HG02884 (cell line): Measurements from ENCODE around the gene IFT80.
"Not testable (repeated sequence)": the region's sequence is repeated elsewhere in the genome, so short reads cannot be mapped to it uniquely, and the experiment has no call there.

Experiments used
- ATAC-seq: cut with Tn5 transposase; IDR thresholded peaks from one replicate; pipeline ENCODE4 v1.9.1; 2021; ENCODE audit warnings: mild to moderate bottlenecking, moderate library complexity; ENCODE audit not compliant: unreplicated experiment

Gene IFT80

GRCh38 chr3:160280836-160281235 lies 118.2 kb downstream of the IFT80 start:
- ATAC-seq = no peak

GRCh38 chr3:160279657-160280056 lies 119.4 kb downstream of the IFT80 start:
- no peak for ATAC-seq

GRCh38 chr3:160278210-160278609 lies 120.8 kb downstream of the IFT80 start:
- no peak for ATAC-seq

GRCh38 chr3:160265088-160265487 lies 133.9 kb downstream of the IFT80 start:
- ATAC-seq = no peak

GRCh38 chr3:160260587-160261270 lies 138.3 kb downstream of the IFT80 start:
- no peak for ATAC-seq

- no peak for ATAC-seq
These were observed 139.4 kb downstream of the IFT80 start for GRCh38 chr3:160259589-160259988.

- ATAC-seq = no peak
These were observed 141.4 kb downstream of the IFT80 start for GRCh38 chr3:160257606-160258005.

- ATAC-seq = no peak
These were observed 145.7 kb downstream of the IFT80 start for GRCh38 chr3:160253298-160253697.

- no peak for ATAC-seq
These were observed 151.3 kb downstream of the IFT80 start for GRCh38 chr3:160247766-160248165.

GRCh38 chr3:160245261-160245800 lies 153.7 kb downstream of the IFT80 start:
- ATAC-seq = no peak

GRCh38 chr3:160240719-160241118 lies 158.3 kb downstream of the IFT80 start:
- not testable (repeated sequence) for ATAC-seq

GRCh38 chr3:160232014-160232413 lies 167.0 kb downstream of the IFT80 start:
- no peak for ATAC-seq

GRCh38 chr3:160227419-160227818 lies 171.6 kb downstream of the IFT80 start:
- no peak for ATAC-seq

GRCh38 chr3:160226026-160226907 lies 172.8 kb downstream of the IFT80 start:
- ATAC-seq = peak; percentile 21

- ATAC-seq = peak; percentile 75
These were observed 173.6 kb downstream of the IFT80 start, which contains the start of gene C3orf80 for GRCh38 chr3:160225176-160226025. Gene C3orf80, plus strand, starts transcription at chr3:160225422. Its CDS starts 214 bp downstream, at chr3:160225636.

GRCh38 chr3:160224811-160225175 lies 174.2 kb downstream of the IFT80 start:
- ATAC-seq = no peak

GRCh38 chr3:160224256-160224655 lies 174.8 kb downstream of the IFT80 start:
- ATAC-seq = no peak

GRCh38 chr3:160221019-160221418 lies 178.0 kb downstream of the IFT80 start:
- no peak for ATAC-seq

GRCh38 chr3:160220038-160220437 lies 179.0 kb downstream of the IFT80 start:
- no peak for ATAC-seq

- no peak for ATAC-seq
These were observed 180.9 kb downstream of the IFT80 start for GRCh38 chr3:160218136-160218535.

- ATAC-seq = no peak
These were observed 181.3 kb downstream of the IFT80 start for GRCh38 chr3:160217675-160218074.
